ENCODE measurements around the gene TEX48.

TEX48 gene

DNA sequence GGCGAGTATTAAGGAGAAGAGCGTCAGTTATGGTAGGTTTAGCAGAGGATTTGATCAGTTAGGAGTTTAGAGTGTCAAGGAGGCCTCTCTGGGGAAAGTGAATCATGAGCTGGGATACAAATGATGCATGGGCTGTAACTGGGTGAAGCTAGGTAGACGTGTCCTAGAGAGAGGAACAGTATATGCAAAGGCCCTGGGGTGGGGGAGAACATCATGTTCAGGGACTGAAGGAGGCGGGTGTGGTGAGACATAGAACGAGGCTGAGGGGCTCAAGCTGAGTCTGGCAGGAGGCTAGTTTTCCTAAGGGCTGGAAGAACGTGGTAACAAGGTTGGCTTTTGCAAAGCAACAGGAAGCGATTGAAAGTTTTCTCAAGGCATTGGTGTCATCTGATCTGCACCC, 60.4 kb downstream of the TEX48 start:
- DNase-seq (ENCODE audit: low read depth): no peak

- DNase-seq (ENCODE audit: low read depth): no peak
These were observed 62.7 kb downstream of the TEX48 start for GRCh38 chr9:114619191-114619761.

DNA sequence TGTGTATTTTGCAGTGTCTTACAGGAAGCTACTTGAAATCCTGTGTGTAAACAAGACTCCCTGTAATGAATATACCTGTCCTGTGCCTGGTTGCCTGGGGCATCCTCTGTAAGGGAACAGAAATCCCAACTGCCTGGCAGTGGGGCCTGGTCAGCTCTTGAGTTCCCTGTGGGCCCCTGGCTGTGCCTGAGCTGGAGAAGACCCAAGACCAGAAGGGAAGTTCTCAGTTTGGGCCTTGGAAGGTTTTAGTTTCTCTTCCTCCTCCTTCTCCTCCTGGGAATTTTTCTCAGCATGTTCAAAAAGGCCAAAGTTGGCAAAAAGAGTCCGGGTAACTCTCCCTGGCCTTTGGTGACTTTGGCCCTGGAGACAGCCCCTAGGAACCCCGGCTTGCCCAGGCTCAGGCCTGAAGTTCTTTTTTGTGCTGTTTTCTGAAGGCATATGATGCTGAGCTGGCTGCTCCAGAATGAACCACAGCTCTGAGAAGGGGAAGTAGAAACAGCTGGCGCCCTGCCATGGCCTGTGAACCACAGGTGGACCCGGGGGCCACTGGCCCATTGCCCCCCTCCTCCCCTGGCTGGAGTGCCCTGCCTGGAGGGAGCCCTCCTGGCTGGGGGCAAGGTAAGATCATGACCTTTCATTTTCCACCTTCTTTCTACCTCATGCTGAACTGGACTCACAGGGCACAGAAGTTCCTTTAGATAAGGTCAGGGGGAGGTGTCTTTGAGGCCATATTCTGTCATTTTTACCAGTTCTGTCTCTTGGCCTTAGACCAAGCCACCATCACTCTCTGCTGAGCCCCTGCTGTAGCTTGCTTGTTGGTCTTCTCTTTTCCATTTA, 65.1 kb downstream of the TEX48 start:
- no peak for DNase-seq (ENCODE audit: low read depth)

Measured in activated T-helper 1 cell treated with Interleukin-2 at 50 U/mL for 16 hours (primary cell).